Gastroesophageal sphincter (tissue), 4 donors: ENCODE results near the gene SLC49A3. TPM values are rescaled to one million over a fixed set of nuclear protein-coding genes. Genes with fewer than 3 reads are reported as not detected.
A peak's percentile ranks its signal among the peaks of the same experiment; 100 is the strongest.
"Not testable (repeated sequence)": the region's sequence is repeated elsewhere in the genome, so short reads cannot be mapped to it uniquely, and the experiment has no call there.

Source experiments
- ATAC-seq: fragments of 150-250 bp; one replicate; pipeline ENCODE4 v1.9.1; 2016; ENCODE audit warnings: mild to moderate bottlenecking, moderate library complexity
- H3K27ac ChIP-seq, 4 donors: fragments of 200-600 bp; sonication (generic) in 3 of 4; 1 replicate in 3 of 4; 2 replicates in 1 of 4; pipeline ENCODE4 v1.5.1; 2016 to 2019
- H3K27me3 ChIP-seq: fragments of 200-600 bp; sonication (generic); one replicate; pipeline ENCODE4 v1.5.1; 2019
- H3K36me3 ChIP-seq, 2 donors: fragments of 200-600 bp; sonication (generic); one replicate each; pipeline ENCODE4 v1.5.1; 2019; ENCODE audit warnings: control low read depth in 1 of 2
- H3K4me1 ChIP-seq, 3 donors: fragments of 200-600 bp; sonication (generic); 1 replicate in 2 of 3; 2 replicates in 1 of 3; pipeline ENCODE4 v1.5.1; 2016 to 2019; ENCODE audit warnings: control low read depth in 2 of 3
- H3K4me3 ChIP-seq, 2 donors: fragments of 200-600 bp; sonication (generic); one replicate each; pipeline ENCODE4 v1.5.1; 2019; ENCODE audit warnings: mild to moderate bottlenecking in 1 of 2, moderate library complexity in 1 of 2
- H3K9me3 ChIP-seq, 3 donors: fragments of 200-600 bp; sonication (generic); one replicate each; pipeline ENCODE4 v1.5.1; 2017 to 2019; ENCODE audit warnings: control low read depth in 2 of 3
- EP300 ChIP-seq: sonication (generic); formaldehyde crosslinking; IDR thresholded peaks from one replicate; pipeline ENCODE4 v1.6.1; 2017; ENCODE audit warnings: antibody characterized with exemption, mild to moderate bottlenecking
- POLR2A ChIP-seq, 2 donors: fragments of 450-650 bp; IDR thresholded peaks; one replicate each; pipeline ENCODE4 v1.6.1; 2017; ENCODE audit warnings: antibody characterized with exemption in 2 of 2, mild to moderate bottlenecking in 2 of 2, moderate library complexity in 1 of 2
- POLR2AphosphoS5 ChIP-seq: sonication (generic); formaldehyde crosslinking; IDR thresholded peaks from one replicate; pipeline ENCODE4 v1.6.1; 2017; ENCODE audit warnings: antibody characterized with exemption
- WGBS, 2 donors: methylation state at CpG; one replicate each; pipeline ENCODE4 v1.1.5; 2018; ENCODE audit warnings: low coverage in 1 of 2; 5-methylcytosine and 5-hydroxymethylcytosine counted together
- total RNA-seq, 4 donors: library from RNA; depleted of rRNA; stranded (reverse); fragments of >200 nt; gene quantifications; one replicate each; pipeline ENCODE4 v1.1.0, GENCODE V29; 2016
- TF ChIP-seq, protein P1 (sequence below), 4 experiments: fragments of 200-600 bp in 2 of 4; fragments of 450-650 bp in 2 of 4; sonication (generic) in 1 of 4; IDR thresholded peaks; one replicate each; pipeline ENCODE4 v1.5.1; 2017 to 2019; ENCODE audit warnings: antibody characterized with exemption in 4 of 4, mild to moderate bottlenecking in 2 of 4, moderate library complexity in 2 of 4

SLC49A3 gene
- 1 to 10 TPM; 5.2 to 8.7 (median 7.8) TPM for total RNA-seq

DNA sequence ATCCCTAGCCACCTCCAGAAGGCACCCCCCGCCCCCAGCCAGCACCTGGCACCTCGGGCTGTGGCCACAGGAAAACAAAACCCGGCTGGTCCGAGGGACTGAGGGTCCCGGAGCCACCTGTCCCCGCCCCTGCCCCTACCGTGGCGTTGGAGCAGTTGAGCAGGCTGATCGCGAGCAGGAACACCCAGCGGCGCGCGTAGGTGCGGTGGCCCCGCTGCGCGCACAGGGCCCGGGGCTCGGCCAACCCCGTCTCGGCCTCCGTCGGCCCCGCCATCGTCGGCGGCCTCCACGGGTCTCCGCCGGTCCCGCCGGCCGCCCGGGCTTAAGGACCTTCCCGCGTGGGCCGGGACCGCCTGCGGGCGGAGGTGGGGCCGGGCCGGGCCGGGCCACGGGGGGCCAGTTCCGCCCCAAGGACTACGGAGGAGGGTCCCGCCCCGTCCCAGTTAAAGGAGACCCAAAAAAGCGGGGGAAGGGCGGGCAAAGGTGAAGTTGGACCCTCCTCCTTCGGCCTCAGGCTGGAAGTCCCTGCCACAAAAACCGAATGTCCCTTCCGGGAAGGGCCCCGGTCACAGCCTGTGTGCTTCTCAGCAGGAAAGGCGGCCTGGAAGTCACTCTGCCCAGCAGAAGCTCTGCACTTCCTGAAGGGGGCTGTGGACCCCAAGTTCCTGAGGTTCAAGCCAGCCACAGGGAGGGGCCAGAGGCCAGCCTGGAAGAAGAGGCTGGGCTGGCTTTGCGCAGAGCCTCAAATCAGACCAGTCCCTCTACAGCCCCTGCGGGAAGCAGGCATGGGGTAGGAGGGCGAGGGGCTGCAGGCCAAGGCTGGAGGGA lies at the start of gene SLC49A3:
SLC49A3 (minus strand) TSS at position 298 of the 828 bp plus-strand sequence; CDS start at position 274, 24 bp downstream.
- H3K27ac ChIP-seq = peak within 1 kb of the TSS in 3 of 4 donors; percentile 80 to 84 (median 81)

DNA sequence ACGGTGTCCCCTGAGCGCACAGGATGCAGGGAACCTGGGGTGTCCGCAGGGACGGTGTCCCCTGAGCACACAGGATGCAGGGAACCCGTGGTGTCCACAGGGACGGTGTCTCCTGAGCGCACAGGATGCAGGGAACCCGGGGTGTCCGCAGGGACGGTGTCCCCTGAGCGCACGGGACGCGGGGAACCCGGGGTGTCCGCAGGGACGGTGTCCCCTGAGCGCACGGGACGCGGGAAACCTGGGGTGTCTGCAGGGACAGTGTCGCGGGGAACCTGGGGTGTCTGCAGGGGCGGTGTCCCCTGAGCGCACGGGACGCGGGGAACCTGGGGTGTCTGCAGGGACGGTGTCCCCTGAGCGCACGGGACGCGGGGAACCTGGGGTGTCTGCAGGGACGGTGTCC lies 47.6 kb upstream of the SLC49A3 start:
- H3K9me3 ChIP-seq, H3K27ac ChIP-seq, H3K4me1 ChIP-seq, H3K27me3 ChIP-seq, ATAC-seq, H3K4me3 ChIP-seq: not testable (repeated sequence)
- WGBS, 2 donors = no CpG with 5 or more reads among the region's 34 CpGs
- peaks cover 0 to 95% of the 10 kb centered on the region in 2 donors for H3K36me3 ChIP-seq

More for the DNA sequence above, at the start of gene SLC49A3:
- H3K36me3 ChIP-seq = no peaks in the 10 kb centered on the region
- peak within 1 kb of the TSS; percentile 37 to 62 for H3K4me3 ChIP-seq
- TF ChIP-seq POLR2A (IDR thresholded peaks at IDR 0.05) = peak in 1 of 2 donors; percentile 10
- TF ChIP-seq, protein P1, sequence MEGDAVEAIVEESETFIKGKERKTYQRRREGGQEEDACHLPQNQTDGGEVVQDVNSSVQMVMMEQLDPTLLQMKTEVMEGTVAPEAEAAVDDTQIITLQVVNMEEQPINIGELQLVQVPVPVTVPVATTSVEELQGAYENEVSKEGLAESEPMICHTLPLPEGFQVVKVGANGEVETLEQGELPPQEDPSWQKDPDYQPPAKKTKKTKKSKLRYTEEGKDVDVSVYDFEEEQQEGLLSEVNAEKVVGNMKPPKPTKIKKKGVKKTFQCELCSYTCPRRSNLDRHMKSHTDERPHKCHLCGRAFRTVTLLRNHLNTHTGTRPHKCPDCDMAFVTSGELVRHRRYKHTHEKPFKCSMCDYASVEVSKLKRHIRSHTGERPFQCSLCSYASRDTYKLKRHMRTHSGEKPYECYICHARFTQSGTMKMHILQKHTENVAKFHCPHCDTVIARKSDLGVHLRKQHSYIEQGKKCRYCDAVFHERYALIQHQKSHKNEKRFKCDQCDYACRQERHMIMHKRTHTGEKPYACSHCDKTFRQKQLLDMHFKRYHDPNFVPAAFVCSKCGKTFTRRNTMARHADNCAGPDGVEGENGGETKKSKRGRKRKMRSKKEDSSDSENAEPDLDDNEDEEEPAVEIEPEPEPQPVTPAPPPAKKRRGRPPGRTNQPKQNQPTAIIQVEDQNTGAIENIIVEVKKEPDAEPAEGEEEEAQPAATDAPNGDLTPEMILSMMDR (IDR thresholded peaks at IDR 0.05) = no peak
- 0% methylated on average over 2 of the region's 59 CpGs; no CpG with 5 or more reads in 1 of the 2 donors for WGBS, 2 donors
- peak; percentile 8 for ATAC-seq
- peaks cover 0 to 45% (median 23%) of the 10 kb centered on the region in 3 donors for H3K4me1 ChIP-seq
- peaks cover 56% of the 10 kb centered on the region for H3K27me3 ChIP-seq
- no peaks in the 10 kb centered on the region for H3K9me3 ChIP-seq

DNA sequence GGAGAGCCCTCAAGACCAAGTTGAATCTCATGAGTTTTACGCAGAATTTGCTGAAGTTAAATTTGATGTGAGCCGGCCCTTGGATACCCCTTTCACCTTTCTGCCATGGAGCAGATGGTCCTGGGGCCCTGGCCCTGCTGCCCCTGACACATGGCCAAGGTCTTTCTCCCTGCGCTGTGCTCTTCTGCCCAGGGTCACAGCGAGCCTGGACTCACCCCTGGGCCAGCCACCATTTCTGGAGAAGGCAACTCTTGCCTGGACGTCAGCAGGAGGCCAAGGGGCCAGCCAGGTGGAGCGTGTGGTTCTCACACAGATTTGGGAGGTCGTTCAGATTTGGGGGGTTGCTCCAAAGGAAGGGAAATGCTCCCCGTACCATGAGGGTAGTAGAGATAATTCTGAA lies 46.6 kb upstream of the SLC49A3 start:
- no peak for TF ChIP-seq EP300
- no peak for TF ChIP-seq POLR2A (IDR thresholded peaks at IDR 0.05)
- TF ChIP-seq, protein P1 (IDR thresholded peaks at IDR 0.05) = no peak
- no peak for TF ChIP-seq POLR2AphosphoS5
- WGBS, 2 donors = 96 to 100% methylated on average over 1 to 7 of the region's 8 CpGs
- no peaks in the 10 kb centered on the region for H3K9me3 ChIP-seq
- peaks cover 0 to 95% of the 10 kb centered on the region in 2 donors for H3K36me3 ChIP-seq
- H3K27me3 ChIP-seq = no peaks in the 10 kb centered on the region
- no peak overlapping the region for H3K4me3 ChIP-seq
- no peak overlapping the region for H3K27ac ChIP-seq
- no peak for ATAC-seq
- no peaks in the 10 kb centered on the region for H3K4me1 ChIP-seq

DNA sequence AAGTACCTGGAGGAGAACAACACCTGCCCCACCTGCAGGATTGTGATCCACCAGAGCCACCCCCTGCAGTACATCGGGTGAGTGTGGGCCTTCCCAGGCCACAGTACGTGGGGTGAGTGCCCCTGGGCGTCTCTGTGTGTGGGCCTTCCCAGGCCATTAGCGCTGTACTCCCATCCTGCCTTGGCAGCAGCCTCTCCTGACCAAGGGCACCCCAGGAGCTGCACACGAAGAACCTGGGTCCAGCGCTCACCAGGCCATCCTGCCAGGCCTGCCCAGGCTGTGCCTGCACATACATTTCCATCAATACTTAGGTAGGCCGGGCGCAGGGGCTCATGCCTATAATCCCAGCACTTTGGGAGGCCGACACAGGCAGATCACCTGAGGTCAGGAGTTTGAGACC lies 46.0 kb upstream of the SLC49A3 start:
- TF ChIP-seq EP300 = no peak
- TF ChIP-seq, protein P1 (IDR thresholded peaks at IDR 0.05) = no peak
- TF ChIP-seq POLR2A (IDR thresholded peaks at IDR 0.05) = no peak
- TF ChIP-seq POLR2AphosphoS5 = no peak
- H3K4me1 ChIP-seq = no peaks in the 10 kb centered on the region
- H3K36me3 ChIP-seq = peaks cover 0 to 95% of the 10 kb centered on the region in 2 donors
- ATAC-seq = no peak
- H3K27ac ChIP-seq = no peak overlapping the region
- WGBS, 2 donors = no CpG with 5 or more reads among the region's 9 CpGs
- no peaks in the 10 kb centered on the region for H3K27me3 ChIP-seq
- H3K9me3 ChIP-seq = no peaks in the 10 kb centered on the region
- no peak overlapping the region for H3K4me3 ChIP-seq

DNA sequence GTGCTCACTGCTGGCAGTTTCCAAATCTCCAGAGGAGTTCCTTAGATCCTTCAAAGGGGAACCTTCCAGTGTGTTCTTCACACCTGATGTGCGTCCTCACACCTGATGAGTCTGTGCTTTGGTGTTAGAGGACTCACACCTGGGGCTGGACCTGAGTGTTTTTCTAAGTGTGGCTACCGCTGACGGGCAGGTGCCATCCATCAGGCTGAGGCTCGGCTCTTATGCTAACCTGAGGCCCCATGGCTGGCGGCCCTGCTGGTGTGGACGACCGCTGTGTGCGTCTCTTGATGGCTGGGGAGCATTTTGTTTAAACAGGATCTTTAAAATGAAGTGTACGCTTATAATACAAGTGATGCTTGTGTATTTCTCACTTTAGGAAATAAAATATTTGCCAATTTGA lies 45.1 kb upstream of the SLC49A3 start:
- H3K4me1 ChIP-seq = no peaks in the 10 kb centered on the region
- ATAC-seq = no peak
- no peak overlapping the region for H3K4me3 ChIP-seq
- H3K27ac ChIP-seq = no peak overlapping the region
- no peaks in the 10 kb centered on the region for H3K9me3 ChIP-seq
- TF ChIP-seq POLR2A (IDR thresholded peaks at IDR 0.05) = no peak
- no peak for TF ChIP-seq EP300
- TF ChIP-seq, protein P1 (IDR thresholded peaks at IDR 0.05) = no peak
- TF ChIP-seq POLR2AphosphoS5 = no peak
- no peaks in the 10 kb centered on the region for H3K27me3 ChIP-seq
- peaks cover 0 to 90% of the 10 kb centered on the region in 2 donors for H3K36me3 ChIP-seq
- 70 to 100% methylated on average over 4 to 5 of the region's 9 CpGs for WGBS, 2 donors
